SK-N-SH treated with all-trans-retinoic acid at 6 μM for 48 hours (cell line): ENCODE data around the gene SOCS3.

Source experiments
- ATAC-seq: fragments of 200-7000 bp; cut with Tn5 transposase; 3 replicates; pipeline ENCODE4 v1.9.1; 2020; ENCODE audit warnings: mild to moderate bottlenecking, moderate library complexity
- ARNTL ChIP-seq: fragments of 450-650 bp; formaldehyde crosslinking; IDR thresholded peaks from 2 replicates; pipeline ENCODE4 v1.5.0; 2020; ENCODE audit warnings: low read depth, mild to moderate bottlenecking, moderate library complexity, borderline replicate concordance
- CREB5 ChIP-seq: fragments of 250-450 bp; sonication (Bioruptor Pico); IDR thresholded peaks from 2 replicates; pipeline ENCODE4 v1.5.1; 2020; ENCODE audit warnings: low read depth, mild to moderate bottlenecking, moderate library complexity
- CSDC2 ChIP-seq: fragments of 250-450 bp; sonication (Bioruptor Pico); IDR thresholded peaks from 2 replicates; pipeline ENCODE4 v1.5.0; 2020; ENCODE audit warnings: mild to moderate bottlenecking, moderate library complexity
- CSRNP3 ChIP-seq: fragments of 250-450 bp; sonication (Bioruptor Pico); IDR thresholded peaks from 2 replicates; pipeline ENCODE4 v1.5.1; 2021; ENCODE audit warnings: mild to moderate bottlenecking, moderate library complexity
- ESRRG ChIP-seq: fragments of 250-450 bp; sonication (Bioruptor Pico); IDR thresholded peaks from 2 replicates; pipeline ENCODE4 v1.6.1; 2021; ENCODE audit warnings: mild to moderate bottlenecking
- GLIS3 ChIP-seq: fragments of 250-450 bp; sonication (Bioruptor Pico); IDR thresholded peaks from 2 replicates; pipeline ENCODE4 v1.5.0; 2020; ENCODE audit warnings: mild to moderate bottlenecking, moderate library complexity
- ISL1 ChIP-seq: fragments of 250-450 bp; sonication (Bioruptor Pico); IDR thresholded peaks from 2 replicates; pipeline ENCODE4 v2.1.2; 2022; ENCODE audit warnings: mild to moderate bottlenecking, moderate library complexity
- PATZ1 ChIP-seq: fragments of 250-450 bp; sonication (Bioruptor Pico); IDR thresholded peaks from 2 replicates; pipeline ENCODE4 v1.8.0; 2020; ENCODE audit warnings: mild to moderate bottlenecking, moderate library complexity, borderline replicate concordance
- POU6F1 ChIP-seq: fragments of 250-450 bp; sonication (Bioruptor Pico); IDR thresholded peaks from 2 replicates; pipeline ENCODE4 v1.8.0; 2021; ENCODE audit warnings: low read depth, mild to moderate bottlenecking, moderate library complexity, borderline replicate concordance
- PPARA ChIP-seq: fragments of 250-450 bp; sonication (Bioruptor Pico); IDR thresholded peaks from 2 replicates; pipeline ENCODE4 v1.5.0; 2020; ENCODE audit warnings: mild to moderate bottlenecking, borderline replicate concordance
- RARB ChIP-seq: fragments of 250-450 bp; sonication (Bioruptor Pico); IDR thresholded peaks from 2 replicates; pipeline ENCODE4 v1.8.0; 2021; ENCODE audit warnings: mild to moderate bottlenecking, moderate library complexity
- SNAI2 ChIP-seq: fragments of 250-450 bp; sonication (Bioruptor Pico); IDR thresholded peaks from 2 replicates; pipeline ENCODE4 v1.5.0; 2020; ENCODE audit warnings: mild to moderate bottlenecking, moderate library complexity
- TCF4 ChIP-seq: fragments of 250-450 bp; sonication (Bioruptor Pico); IDR thresholded peaks from 2 replicates; pipeline ENCODE4 v1.8.0; 2021; ENCODE audit warnings: mild to moderate bottlenecking, moderate library complexity, borderline replicate concordance
- TOX ChIP-seq: fragments of 250-450 bp; sonication (Bioruptor Pico); IDR thresholded peaks from 2 replicates; pipeline ENCODE4 v1.8.0; 2021; ENCODE audit warnings: mild to moderate bottlenecking, moderate library complexity, borderline replicate concordance
- TSHZ2 ChIP-seq: fragments of 250-450 bp; sonication (Bioruptor Pico); IDR thresholded peaks from 2 replicates; pipeline ENCODE4 v1.5.0; 2020; ENCODE audit warnings: mild to moderate bottlenecking, moderate library complexity
- ZC3H10 ChIP-seq: fragments of 250-450 bp; sonication (Bioruptor Pico); IDR thresholded peaks from 2 replicates; pipeline ENCODE4 v1.5.1; 2021; ENCODE audit warnings: mild to moderate bottlenecking, moderate library complexity
- ZFP30 ChIP-seq: fragments of 450-650 bp; formaldehyde crosslinking; IDR thresholded peaks from 2 replicates; pipeline ENCODE4 v1.5.0; 2022; ENCODE audit warnings: mild to moderate bottlenecking, moderate library complexity
- ZNF565 ChIP-seq: fragments of 450-650 bp; formaldehyde crosslinking; conservative IDR thresholded peaks from 2 replicates; pipeline ENCODE4 v1.5.0; 2020; ENCODE audit warnings: low read depth, mild to moderate bottlenecking, moderate library complexity
- ZNF70 ChIP-seq: fragments of 450-650 bp; formaldehyde crosslinking; IDR thresholded peaks from 2 replicates; pipeline ENCODE4 v1.5.0; 2020; ENCODE audit warnings: mild to moderate bottlenecking, moderate library complexity
- ZNF8 ChIP-seq: fragments of 450-650 bp; formaldehyde crosslinking; IDR thresholded peaks from 2 replicates; pipeline ENCODE4 v1.5.0; 2020; ENCODE audit warnings: mild to moderate bottlenecking, moderate library complexity

The SOCS3 gene

GRCh38 chr17:78355045-78355641, 4.7 kb downstream of the SOCS3 start:
- TF ChIP-seq ESRRG (CRISPR knock-in tag) = no peak
- TF ChIP-seq ZNF70 (CRISPR knock-in tag) = no peak
- TF ChIP-seq POU6F1 (CRISPR knock-in tag) = no peak
- ATAC-seq = no peak

- TF ChIP-seq ESRRG (CRISPR knock-in tag) (no peak), TOX (CRISPR knock-in tag) (no peak), CREB5 (CRISPR knock-in tag) (no peak), ISL1 (CRISPR knock-in tag) (no peak), CSRNP3 (CRISPR knock-in tag) (no peak), ZFP30 (CRISPR knock-in tag) (no peak), ZNF70 (CRISPR knock-in tag) (no peak), POU6F1 (CRISPR knock-in tag) (no peak), TSHZ2 (CRISPR knock-in tag) (no peak), PATZ1 (no peak), GLIS3 (no peak), ZNF565 (CRISPR knock-in tag) (no peak), ARNTL (CRISPR knock-in tag) (no peak), TCF4 (no peak), ZC3H10 (no peak), RARB (CRISPR knock-in tag) (no peak), SNAI2 (CRISPR knock-in tag) (no peak), PPARA (CRISPR knock-in tag) (no peak)
- peak; percentile 0; the same call in 1 of the 3 replicates for ATAC-seq
These were observed 6.0 kb downstream of the SOCS3 start for GRCh38 chr17:78353834-78354233.

- no peak for TF ChIP-seq ZNF8 (CRISPR knock-in tag)
- no peak for TF ChIP-seq SNAI2 (CRISPR knock-in tag)
- TF ChIP-seq CSDC2 (CRISPR knock-in tag) = 0 out of 2 replicates have a peak, but pooled peaks have one; percentile 55
- TF ChIP-seq PATZ1 = peak; percentile 11; the same call in 1 of the 2 replicates
- ATAC-seq = no peak
These were observed 8.3 kb downstream of the SOCS3 start for GRCh38 chr17:78351449-78352006.
